Activated T-helper 17 cell treated with anti-CD3 and anti-CD28 coated beads, Interleukin-2, amount 50 U/mL, for 72 hours (primary cell): ENCODE measurements around the gene EPHA7. TPM values are rescaled to one million over a fixed set of nuclear protein-coding genes. Genes with fewer than 3 reads are reported as not detected.

ENCODE experiments used
- ATAC-seq: fragments of 150-1000 bp; cut with Tn5 transposase; replicated peaks from 2 replicates; pipeline ENCODE4 v1.10.0; 2021; ENCODE audit warnings: mild to moderate bottlenecking, moderate library complexity
- H3K27ac Mint-ChIP-seq: one replicate; pipeline ENCODE4 v1.8.0; 2022; ENCODE audit warnings: mixed read lengths
- H3K27me3 Mint-ChIP-seq: one replicate; pipeline ENCODE4 v1.8.0; 2022; ENCODE audit warnings: mixed read lengths
- H3K36me3 Mint-ChIP-seq: one replicate; pipeline ENCODE4 v1.8.0; 2022; ENCODE audit warnings: low read depth, mild to moderate bottlenecking, mixed read lengths
- H3K4me1 Mint-ChIP-seq: one replicate; pipeline ENCODE4 v1.8.0; 2022; ENCODE audit warnings: mixed read lengths
- H3K4me3 Mint-ChIP-seq: one replicate; pipeline ENCODE4 v1.8.0; 2022; ENCODE audit warnings: mild to moderate bottlenecking, mixed read lengths
- H3K9me3 Mint-ChIP-seq: one replicate; pipeline ENCODE4 v1.8.0; 2022; ENCODE audit warnings: mixed read lengths
- total RNA-seq, 2 donors: library from RNA; stranded (reverse); gene quantifications; one replicate each; pipeline ENCODE4 v1.2.3, GENCODE V29; 2022

EPHA7 gene
- total RNA-seq, 2 donors from 2014 or later: not detected

- H3K9me3 Mint-ChIP-seq: peaks cover 4% of the 10 kb centered on the region
- H3K27ac Mint-ChIP-seq: no peak overlapping the region
- no peaks in the 10 kb centered on the region for H3K4me1 Mint-ChIP-seq
- no peaks in the 10 kb centered on the region for H3K27me3 Mint-ChIP-seq
- H3K36me3 Mint-ChIP-seq: no peaks in the 10 kb centered on the region
- H3K4me3 Mint-ChIP-seq: no peak overlapping the region
- no peak for ATAC-seq
Measured at GRCh38 chr6:93278241-93278640, 141.1 kb downstream of the EPHA7 start.

DNA sequence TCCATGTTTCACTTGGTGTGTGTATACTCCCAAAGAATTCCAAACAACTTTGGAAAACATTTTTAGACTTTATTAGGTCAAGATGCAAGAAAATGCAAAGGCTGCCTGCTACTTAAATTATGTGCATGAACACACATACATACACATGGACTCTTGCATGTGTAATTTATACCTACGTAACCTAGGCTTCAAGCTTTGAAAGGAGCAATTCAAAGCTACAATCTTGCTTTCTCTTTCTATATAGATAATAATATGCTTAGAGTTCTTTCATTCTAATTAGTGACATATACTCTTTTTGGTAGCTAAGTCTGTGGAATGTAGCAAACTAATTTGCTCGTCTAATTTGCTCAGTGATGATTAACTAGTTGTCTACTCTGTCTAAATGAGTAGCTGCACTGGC is 146.5 kb downstream of the EPHA7 start:
- no peak overlapping the region for H3K4me3 Mint-ChIP-seq
- ATAC-seq: no peak
- H3K4me1 Mint-ChIP-seq: no peaks in the 10 kb centered on the region
- no peaks in the 10 kb centered on the region for H3K27me3 Mint-ChIP-seq
- H3K9me3 Mint-ChIP-seq: no peaks in the 10 kb centered on the region
- H3K36me3 Mint-ChIP-seq: no peaks in the 10 kb centered on the region
- no peak overlapping the region for H3K27ac Mint-ChIP-seq

DNA sequence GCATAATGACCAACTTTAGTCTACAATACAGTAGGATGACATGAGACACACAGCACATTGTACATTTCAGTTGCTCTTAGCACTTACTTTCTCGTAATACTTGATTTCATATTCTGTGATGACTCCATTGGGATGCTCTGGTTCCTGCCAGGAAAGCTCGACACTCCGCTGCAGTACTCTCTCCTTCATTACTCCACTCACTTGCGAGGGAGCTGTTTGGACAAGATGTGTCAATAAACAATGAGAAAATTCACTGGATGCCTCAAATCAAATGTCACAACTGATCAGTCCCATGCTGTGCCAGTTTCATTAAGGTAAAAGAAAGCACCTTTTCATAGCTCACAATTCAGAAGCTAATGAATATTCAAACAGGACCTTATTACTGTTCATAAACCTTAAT is 147.1 kb downstream of the EPHA7 start:
- no peak for ATAC-seq
- no peak overlapping the region for H3K4me3 Mint-ChIP-seq
- H3K9me3 Mint-ChIP-seq: no peaks in the 10 kb centered on the region
- no peaks in the 10 kb centered on the region for H3K4me1 Mint-ChIP-seq
- no peaks in the 10 kb centered on the region for H3K27me3 Mint-ChIP-seq
- no peak overlapping the region for H3K27ac Mint-ChIP-seq
- no peaks in the 10 kb centered on the region for H3K36me3 Mint-ChIP-seq

- ATAC-seq: no peak
- no peaks in the 10 kb centered on the region for H3K4me1 Mint-ChIP-seq
- no peak overlapping the region for H3K27ac Mint-ChIP-seq
- H3K4me3 Mint-ChIP-seq: no peak overlapping the region
- H3K9me3 Mint-ChIP-seq: no peaks in the 10 kb centered on the region
- no peaks in the 10 kb centered on the region for H3K36me3 Mint-ChIP-seq
- H3K27me3 Mint-ChIP-seq: no peaks in the 10 kb centered on the region
Measured at GRCh38 chr6:93266116-93266817, 153.1 kb downstream of the EPHA7 start.

- Mint-ChIP-seq H3K9me3 (peaks cover 3% of the 10 kb centered on the region), H3K36me3 (no peaks in the 10 kb centered on the region), H3K27ac (no peak overlapping the region), H3K27me3 (no peaks in the 10 kb centered on the region), H3K4me1 (no peaks in the 10 kb centered on the region), H3K4me3 (no peak overlapping the region)
- no peak for ATAC-seq
Measured at GRCh38 chr6:93260881-93261280, 158.5 kb downstream of the EPHA7 start.

DNA sequence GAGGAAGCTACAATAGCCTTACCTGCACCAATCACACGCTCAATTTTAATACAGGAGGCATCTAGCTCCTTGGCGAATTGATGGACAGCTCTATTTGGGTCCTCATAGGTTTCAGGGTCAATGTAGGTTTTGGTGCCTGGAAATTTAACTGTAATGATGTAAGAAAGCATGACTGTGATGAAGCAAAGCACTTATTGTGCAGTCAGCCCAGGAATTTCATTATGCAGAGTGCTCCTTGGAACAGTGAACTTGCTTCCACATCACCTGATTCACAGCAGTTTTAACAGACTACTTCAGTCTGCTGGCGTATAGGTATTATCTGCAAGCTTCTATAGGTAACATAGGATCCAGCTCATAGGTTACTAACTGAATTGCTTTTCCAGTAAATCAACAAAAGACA is 160.0 kb downstream of the EPHA7 start:
- Mint-ChIP-seq H3K36me3 (no peaks in the 10 kb centered on the region), H3K4me1 (no peaks in the 10 kb centered on the region)
- no peak for ATAC-seq

DNA sequence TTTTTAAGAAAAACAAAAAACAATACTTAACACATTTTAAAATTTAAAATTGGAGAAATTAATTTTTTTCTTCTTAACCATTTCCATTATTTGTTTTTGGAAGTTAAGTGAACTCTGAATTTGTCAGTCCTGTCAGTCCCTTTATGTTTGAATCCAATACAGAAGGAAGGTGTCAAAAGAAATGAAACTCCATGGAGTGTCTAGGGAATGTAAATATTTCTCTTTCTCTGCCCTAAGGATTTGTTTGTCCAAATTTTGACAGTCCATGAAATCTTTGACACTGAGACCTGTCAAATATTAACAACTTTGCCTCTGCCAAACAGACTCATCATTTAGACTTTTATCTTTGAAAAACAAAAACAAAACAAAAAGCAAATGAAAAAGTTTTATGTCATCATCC is 166.4 kb downstream of the EPHA7 start:
- no peaks in the 10 kb centered on the region for H3K4me1 Mint-ChIP-seq
- no peaks in the 10 kb centered on the region for H3K36me3 Mint-ChIP-seq
- no peaks in the 10 kb centered on the region for H3K27me3 Mint-ChIP-seq
- ATAC-seq: no peak
- no peaks in the 10 kb centered on the region for H3K9me3 Mint-ChIP-seq
- no peak overlapping the region for H3K27ac Mint-ChIP-seq
- H3K4me3 Mint-ChIP-seq: no peak overlapping the region

More for the DNA sequence above, 160.0 kb downstream of the EPHA7 start:
- no peak overlapping the region for H3K4me3 Mint-ChIP-seq
- no peak overlapping the region for H3K27ac Mint-ChIP-seq
- no peaks in the 10 kb centered on the region for H3K27me3 Mint-ChIP-seq
- H3K9me3 Mint-ChIP-seq: peaks cover 3% of the 10 kb centered on the region

DNA sequence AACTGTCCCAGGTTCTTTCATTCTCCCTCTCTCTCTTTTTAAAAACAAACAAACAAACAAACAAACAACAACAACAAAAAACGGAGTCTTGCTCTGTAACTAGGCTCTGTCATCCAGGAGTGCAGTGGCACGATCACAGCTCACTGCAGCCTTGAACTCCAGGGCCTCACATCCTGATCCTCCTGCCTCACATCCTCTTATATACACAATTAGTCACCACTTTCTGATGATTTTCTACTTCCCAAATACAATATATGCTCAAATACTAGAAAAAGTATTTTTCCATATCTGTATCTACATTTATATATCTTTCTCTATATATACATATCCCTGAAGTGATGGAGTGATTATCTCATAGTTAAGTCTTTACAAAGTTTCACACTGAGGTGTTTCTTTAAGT is 170.7 kb downstream of the EPHA7 start:
- no peak overlapping the region for H3K4me3 Mint-ChIP-seq

DNA sequence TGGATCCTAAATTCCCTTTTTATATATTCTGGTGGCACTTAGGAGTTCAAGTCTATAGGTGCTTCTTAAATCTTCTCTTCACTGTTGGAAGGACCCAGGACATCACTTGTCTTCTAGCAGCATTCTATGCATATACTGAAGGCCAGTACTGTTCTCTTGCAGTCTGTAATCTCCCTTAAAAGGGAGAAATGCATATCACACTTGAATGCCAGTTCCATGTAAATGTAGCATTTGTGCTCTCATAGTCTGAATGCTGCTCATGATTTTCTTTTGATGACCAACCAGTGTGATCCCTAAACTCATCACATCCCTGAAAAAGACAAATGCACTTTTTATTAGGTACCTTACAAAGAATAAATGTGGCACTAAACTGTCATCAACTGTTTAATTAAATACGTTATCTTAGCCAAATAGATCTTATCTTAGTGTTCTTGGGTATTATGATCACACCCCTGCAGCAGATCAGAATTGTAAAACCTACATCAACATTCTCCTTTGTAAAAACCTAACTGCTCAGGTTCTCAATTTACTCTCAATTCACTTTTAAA is 176.1 kb downstream of the EPHA7 start:
- no peak for ATAC-seq
- Mint-ChIP-seq H3K27ac (no peak overlapping the region), H3K4me3 (no peak overlapping the region), H3K27me3 (no peaks in the 10 kb centered on the region), H3K9me3 (peaks cover 8% of the 10 kb centered on the region), H3K4me1 (no peaks in the 10 kb centered on the region), H3K36me3 (no peaks in the 10 kb centered on the region)

More for the DNA sequence above, 170.7 kb downstream of the EPHA7 start:
- H3K4me1 Mint-ChIP-seq: no peaks in the 10 kb centered on the region
- H3K27ac Mint-ChIP-seq: no peak overlapping the region
- ATAC-seq: no peak
- no peaks in the 10 kb centered on the region for H3K9me3 Mint-ChIP-seq
- H3K36me3 Mint-ChIP-seq: no peaks in the 10 kb centered on the region
- H3K27me3 Mint-ChIP-seq: no peaks in the 10 kb centered on the region

DNA sequence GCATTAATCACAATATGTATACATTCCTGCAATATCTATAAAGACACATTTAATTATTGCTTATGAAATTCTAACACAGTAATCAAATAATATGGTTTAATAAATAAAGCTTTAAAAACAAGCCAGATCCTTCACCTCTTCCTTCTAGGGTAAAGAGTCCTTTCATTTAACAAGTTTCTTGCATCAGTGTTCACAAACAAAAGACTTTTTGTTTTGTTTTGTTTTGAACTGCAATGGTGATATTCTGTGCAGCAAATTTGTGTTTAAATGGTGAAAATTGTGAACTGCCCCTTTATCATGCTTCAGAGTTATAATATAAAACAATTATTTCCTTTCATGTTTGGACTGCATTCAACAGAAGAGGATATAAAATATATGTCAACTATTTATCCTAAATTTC is 177.3 kb downstream of the EPHA7 start:
- no peaks in the 10 kb centered on the region for H3K4me1 Mint-ChIP-seq
- no peak for ATAC-seq

DNA sequence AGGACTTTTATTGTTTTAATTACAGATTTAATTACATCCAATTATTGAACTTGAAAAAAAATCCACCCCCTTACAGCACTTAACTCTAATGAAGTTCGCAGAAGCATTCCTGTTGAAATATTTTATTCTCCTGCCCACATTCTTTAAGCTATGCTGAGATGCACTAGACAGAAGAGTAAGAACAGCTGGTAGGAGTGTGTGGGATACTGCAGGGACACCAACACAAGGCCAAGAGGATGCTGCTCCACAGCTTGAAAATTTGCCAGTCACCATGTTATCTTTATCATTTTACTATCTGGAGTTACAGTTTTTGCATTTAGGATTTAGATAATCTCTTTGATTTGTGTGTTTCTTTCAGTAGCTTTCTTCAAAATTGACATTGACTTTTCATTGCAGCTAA is 180.7 kb downstream of the EPHA7 start:
- Mint-ChIP-seq H3K27ac (no peak overlapping the region), H3K9me3 (peaks cover 12% of the 10 kb centered on the region), H3K27me3 (no peaks in the 10 kb centered on the region), H3K36me3 (no peaks in the 10 kb centered on the region), H3K4me1 (no peaks in the 10 kb centered on the region), H3K4me3 (no peak overlapping the region)
- ATAC-seq: no peak

More for the DNA sequence above, 177.3 kb downstream of the EPHA7 start:
- Mint-ChIP-seq H3K9me3 (peaks cover 8% of the 10 kb centered on the region), H3K4me3 (no peak overlapping the region), H3K27ac (no peak overlapping the region), H3K27me3 (no peaks in the 10 kb centered on the region), H3K36me3 (no peaks in the 10 kb centered on the region)

- Mint-ChIP-seq H3K9me3 (peaks cover 12% of the 10 kb centered on the region), H3K4me1 (no peaks in the 10 kb centered on the region), H3K4me3 (no peak overlapping the region), H3K27ac (no peak overlapping the region), H3K27me3 (no peaks in the 10 kb centered on the region), H3K36me3 (no peaks in the 10 kb centered on the region)
- ATAC-seq: no peak
Measured at GRCh38 chr6:93235775-93236174, 183.6 kb downstream of the EPHA7 start.

- no peak overlapping the region for H3K27ac Mint-ChIP-seq
- ATAC-seq: no peak
- no peak overlapping the region for H3K4me3 Mint-ChIP-seq
- peaks cover 5% of the 10 kb centered on the region for H3K9me3 Mint-ChIP-seq
- no peaks in the 10 kb centered on the region for H3K27me3 Mint-ChIP-seq
- no peaks in the 10 kb centered on the region for H3K4me1 Mint-ChIP-seq
- no peaks in the 10 kb centered on the region for H3K36me3 Mint-ChIP-seq
Measured at GRCh38 chr6:93226822-93227221, 192.5 kb downstream of the EPHA7 start.

DNA sequence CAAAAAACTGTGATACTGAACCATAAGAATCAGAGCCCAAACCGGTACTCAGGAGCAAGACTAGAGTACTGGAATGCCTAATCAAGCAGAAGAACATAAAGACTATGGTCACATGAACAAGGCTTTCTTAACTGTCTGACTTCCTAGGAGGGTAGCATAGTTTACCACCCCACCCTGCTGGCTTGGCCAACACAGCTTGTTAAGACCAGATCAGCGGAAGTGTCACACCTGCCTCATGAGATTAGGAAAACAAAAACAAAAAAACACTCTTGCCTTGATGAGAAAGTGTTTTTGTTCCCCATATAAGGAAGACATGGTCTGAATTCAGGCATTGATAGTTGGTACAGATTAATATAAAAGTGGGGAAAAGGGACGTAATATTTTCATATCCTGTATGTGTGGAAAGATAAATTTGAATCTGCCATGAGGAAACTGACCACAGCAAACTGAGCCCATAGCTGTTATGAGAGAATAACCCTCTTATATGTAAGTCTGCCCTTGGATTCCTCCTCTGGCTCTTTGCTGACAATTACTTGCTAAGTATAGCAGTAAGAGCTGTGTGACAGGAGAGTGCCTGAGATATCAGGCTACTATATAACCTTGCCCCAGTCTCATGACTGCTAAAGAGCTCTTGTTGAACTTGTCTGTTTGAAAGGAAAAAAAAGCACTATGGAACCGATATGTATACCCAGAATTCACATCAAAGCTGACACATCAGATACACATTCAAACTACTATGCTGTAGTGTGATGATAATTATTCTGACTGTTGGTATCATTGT is 197.1 kb downstream of the EPHA7 start:
- Mint-ChIP-seq H3K4me3 (no peak overlapping the region), H3K27ac (no peak overlapping the region), H3K4me1 (no peaks in the 10 kb centered on the region), H3K9me3 (peaks cover 9% of the 10 kb centered on the region), H3K36me3 (no peaks in the 10 kb centered on the region), H3K27me3 (no peaks in the 10 kb centered on the region)
- no peak for ATAC-seq

DNA sequence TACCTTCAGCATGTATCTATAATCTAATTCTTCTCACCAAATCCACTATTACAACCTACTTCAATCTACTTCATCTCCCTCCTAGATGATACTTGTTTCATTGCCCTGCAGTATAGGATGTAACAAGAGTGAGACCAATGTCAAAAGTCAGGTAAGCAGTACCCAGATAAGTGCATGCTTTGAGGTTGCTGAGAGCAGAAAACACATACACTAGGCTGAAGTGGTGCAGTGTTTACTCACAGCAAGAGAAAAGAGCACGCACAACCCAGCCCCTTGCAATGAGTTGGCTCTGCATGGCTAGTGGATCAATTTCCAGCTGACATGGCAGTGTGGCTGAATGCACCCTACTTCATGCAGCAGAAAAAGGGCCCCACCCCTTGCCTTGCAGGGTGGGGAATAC is 199.9 kb downstream of the EPHA7 start:
- Mint-ChIP-seq H3K9me3 (peaks cover 13% of the 10 kb centered on the region), H3K4me1 (no peaks in the 10 kb centered on the region), H3K36me3 (no peaks in the 10 kb centered on the region), H3K4me3 (no peak overlapping the region), H3K27me3 (no peaks in the 10 kb centered on the region), H3K27ac (no peak overlapping the region)
- ATAC-seq: no peak
